Neural progenitor cell (in vitro differentiated cells): ENCODE measurements around the gene WNK1. TPM values are rescaled to one million over a fixed set of nuclear protein-coding genes. Genes with fewer than 3 reads are reported as not detected.

Experiments
- DNase-seq: peaks from one replicate; pipeline ENCODE4 v3.0.0-alpha.2; 2016; ENCODE audit warnings: low spot score
- H2AFZ ChIP-seq: fragments of 200-600 bp; sonication (generic); replicated peaks from 2 replicates; pipeline ENCODE4 v1.6.1; 2016; ENCODE audit warnings: antibody characterized with exemption
- H3F3A ChIP-seq: fragments of 200-600 bp; sonication (generic); 2 replicates; pipeline ENCODE4 v1.6.1; 2016; ENCODE audit warnings: antibody characterized with exemption, low read depth
- H3K27ac ChIP-seq: fragments of 200-600 bp; sonication (generic); 2 replicates; pipeline ENCODE4 v1.5.1; 2016; ENCODE audit warnings: mild to moderate bottlenecking
- H3K27me3 ChIP-seq: fragments of 200-600 bp; sonication (generic); 2 replicates; pipeline ENCODE4 v1.6.1; 2016; ENCODE audit warnings: mild to moderate bottlenecking, moderate library complexity
- H3K36me3 ChIP-seq: fragments of 200-600 bp; sonication (generic); 2 replicates; pipeline ENCODE4 v1.5.1; 2016
- H3K4me1 ChIP-seq: fragments of 200-600 bp; sonication (generic); 2 replicates; pipeline ENCODE4 v1.6.1; 2016; ENCODE audit warnings: mixed run types
- H3K4me2 ChIP-seq: fragments of 200-600 bp; sonication (generic); 2 replicates; pipeline ENCODE4 v1.6.1; 2016
- H3K4me3 ChIP-seq: fragments of 200-600 bp; sonication (generic); 2 replicates; pipeline ENCODE4 v1.5.1; 2016
- H3K79me2 ChIP-seq: fragments of 200-600 bp; sonication (generic); 2 replicates; pipeline ENCODE4 v1.6.1; 2016; ENCODE audit warnings: low read depth
- H3K9ac ChIP-seq: fragments of 200-600 bp; sonication (generic); 2 replicates; pipeline ENCODE4 v1.6.1; 2016
- H3K9me3 ChIP-seq: fragments of 200-600 bp; sonication (generic); 2 replicates; pipeline ENCODE4 v1.5.1; 2016; ENCODE audit warnings: low read depth
- H4K20me1 ChIP-seq: fragments of 200-600 bp; sonication (generic); 2 replicates; pipeline ENCODE4 v1.6.1; 2016; ENCODE audit warnings: low read depth
- H3K27ac Mint-ChIP-seq: 3 replicates; pipeline ENCODE4 v1.8.0; 2021; ENCODE audit warnings: mixed read lengths
- H3K27me3 Mint-ChIP-seq: 2 replicates; pipeline ENCODE4 v1.8.0; 2022; ENCODE audit warnings: low read depth, mild to moderate bottlenecking, inconsistent platforms, moderate library complexity, mixed read lengths; ENCODE audit not compliant: insufficient read depth
- H3K36me3 Mint-ChIP-seq: 3 replicates; pipeline ENCODE4 v1.8.0; 2021; ENCODE audit warnings: mixed read lengths
- H3K4me1 Mint-ChIP-seq: 3 replicates; pipeline ENCODE4 v1.8.0; 2021; ENCODE audit warnings: mixed read lengths
- H3K4me3 Mint-ChIP-seq: 3 replicates; pipeline ENCODE4 v1.8.0; 2021; ENCODE audit warnings: mild to moderate bottlenecking, moderate library complexity, mixed read lengths
- H3K9me3 Mint-ChIP-seq: 3 replicates; pipeline ENCODE4 v1.8.0; 2020; ENCODE audit warnings: mixed read lengths
- EZH2 ChIP-seq: fragments of 200-600 bp; sonication (generic); IDR thresholded peaks from 2 replicates; pipeline ENCODE4 v1.6.1; 2017; ENCODE audit warnings: antibody characterized with exemption, mild to moderate bottlenecking, moderate library complexity
- EZH2phosphoT487 ChIP-seq: fragments of 200-600 bp; sonication (generic); IDR thresholded peaks from 2 replicates; pipeline ENCODE4 v1.6.1; 2017; ENCODE audit warnings: antibody characterized with exemption
- total RNA-seq: library from RNA; depleted of rRNA; stranded (reverse); fragments of >200 nt; gene quantifications from 2 replicates; pipeline ENCODE4 v1.2.3, GENCODE V29; 2015; ENCODE audit warnings: low replicate concordance
- TF ChIP-seq, protein P1 (sequence below): fragments of 200-600 bp; sonication (generic); IDR thresholded peaks from 2 replicates; pipeline ENCODE4 v1.5.1; 2017; ENCODE audit warnings: antibody characterized with exemption, mild to moderate bottlenecking

The WNK1 gene
- total RNA-seq, 1 donor from 2014 or later, result 73.1 TPM

DNA sequence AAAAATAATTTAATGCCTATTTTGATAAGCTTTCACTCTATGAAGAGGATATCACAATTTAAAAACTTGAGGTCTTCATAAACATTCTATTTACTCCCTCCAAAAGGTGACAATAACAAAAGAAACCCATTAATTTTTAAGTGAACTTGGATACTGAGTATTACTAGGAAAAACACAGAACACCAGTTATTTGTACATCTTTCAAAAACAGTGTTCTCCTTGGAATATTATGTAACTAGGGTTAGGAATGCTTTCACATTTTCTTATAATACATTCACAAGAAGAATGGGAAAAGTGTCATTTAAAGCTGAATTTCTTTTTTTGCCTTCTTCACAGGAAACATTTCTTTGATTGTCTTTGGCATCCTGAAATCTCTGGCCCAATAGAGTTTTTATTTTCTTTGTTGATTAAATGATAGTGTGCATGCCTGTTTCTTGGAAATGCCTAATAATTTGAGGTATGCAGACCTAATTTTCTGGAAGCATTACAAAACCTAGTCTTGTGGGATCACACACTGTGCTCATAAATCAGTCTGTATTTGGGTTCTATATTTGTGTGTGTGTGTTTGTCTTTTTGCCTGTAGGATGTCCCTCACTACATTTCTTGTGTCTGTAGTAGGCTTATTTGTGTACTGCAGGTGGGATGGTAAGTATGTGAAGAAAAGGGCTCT is 76.5 kb downstream of the WNK1 start:
- H3K27ac Mint-ChIP-seq, result no peak overlapping the region
- H3K4me1 Mint-ChIP-seq, result no peaks in the 10 kb centered on the region

DNA sequence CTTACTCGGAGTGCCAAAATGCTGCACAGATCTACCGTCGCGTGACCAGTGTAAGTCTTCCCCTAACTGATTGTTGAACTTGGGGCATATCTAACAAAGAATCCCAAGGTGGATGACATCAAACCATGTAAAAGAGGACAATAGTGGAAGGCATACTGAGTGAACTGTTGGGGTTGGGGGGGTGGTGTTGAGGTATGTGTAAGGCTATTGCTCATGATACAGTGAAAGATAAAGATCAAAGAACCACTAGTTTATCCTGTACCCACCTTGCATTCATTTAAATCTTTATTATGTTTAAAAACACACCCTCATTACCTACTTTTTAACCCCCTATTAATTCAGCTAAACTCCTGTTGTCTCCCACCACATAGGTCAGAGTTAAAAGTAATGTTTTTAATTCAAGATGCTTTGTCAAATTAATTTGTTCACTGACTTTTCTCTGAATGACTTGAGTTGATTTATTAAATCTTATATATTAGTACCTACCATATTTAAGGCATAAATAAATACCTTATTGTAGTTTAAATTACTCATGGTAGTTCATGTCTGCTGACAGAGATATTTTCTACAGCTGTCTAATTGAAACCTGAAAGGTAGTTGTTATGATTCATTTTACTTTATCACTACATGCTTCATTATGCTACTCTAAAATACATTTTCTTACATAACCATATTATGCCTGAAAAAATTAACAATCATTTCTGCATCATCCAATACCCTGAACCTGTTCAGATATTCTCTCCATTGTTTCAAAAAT is 77.9 kb downstream of the WNK1 start:
- Histone ChIP-seq H3K36me3 (peaks cover 21% of the 10 kb centered on the region), H3K79me2 (peaks cover 23% of the 10 kb centered on the region), H3K4me3 (no peak overlapping the region), H3K4me2 (no peak overlapping the region), H3K27me3 (no peaks in the 10 kb centered on the region), H3K9ac (no peak overlapping the region), H3K27ac (no peak overlapping the region), H3K4me1 (no peaks in the 10 kb centered on the region), H3F3A (no peaks in the 10 kb centered on the region), H4K20me1 (peaks cover 10% of the 10 kb centered on the region), H2AFZ (no peak overlapping the region), H3K9me3 (no peaks in the 10 kb centered on the region)
- no peak for TF ChIP-seq EZH2phosphoT487
- TF ChIP-seq EZH2, result no peak
- TF ChIP-seq, protein P1, sequence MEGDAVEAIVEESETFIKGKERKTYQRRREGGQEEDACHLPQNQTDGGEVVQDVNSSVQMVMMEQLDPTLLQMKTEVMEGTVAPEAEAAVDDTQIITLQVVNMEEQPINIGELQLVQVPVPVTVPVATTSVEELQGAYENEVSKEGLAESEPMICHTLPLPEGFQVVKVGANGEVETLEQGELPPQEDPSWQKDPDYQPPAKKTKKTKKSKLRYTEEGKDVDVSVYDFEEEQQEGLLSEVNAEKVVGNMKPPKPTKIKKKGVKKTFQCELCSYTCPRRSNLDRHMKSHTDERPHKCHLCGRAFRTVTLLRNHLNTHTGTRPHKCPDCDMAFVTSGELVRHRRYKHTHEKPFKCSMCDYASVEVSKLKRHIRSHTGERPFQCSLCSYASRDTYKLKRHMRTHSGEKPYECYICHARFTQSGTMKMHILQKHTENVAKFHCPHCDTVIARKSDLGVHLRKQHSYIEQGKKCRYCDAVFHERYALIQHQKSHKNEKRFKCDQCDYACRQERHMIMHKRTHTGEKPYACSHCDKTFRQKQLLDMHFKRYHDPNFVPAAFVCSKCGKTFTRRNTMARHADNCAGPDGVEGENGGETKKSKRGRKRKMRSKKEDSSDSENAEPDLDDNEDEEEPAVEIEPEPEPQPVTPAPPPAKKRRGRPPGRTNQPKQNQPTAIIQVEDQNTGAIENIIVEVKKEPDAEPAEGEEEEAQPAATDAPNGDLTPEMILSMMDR, result no peak
- Mint-ChIP-seq H3K9me3 (no peaks in the 10 kb centered on the region), H3K36me3 (peaks cover 34% of the 10 kb centered on the region), H3K4me3 (no peak overlapping the region), H3K27me3 (no peaks in the 10 kb centered on the region), H3K4me1 (no peaks in the 10 kb centered on the region), H3K27ac (no peak overlapping the region)
- DNase-seq, result no peak

More for the DNA sequence above, 76.5 kb downstream of the WNK1 start:
- Mint-ChIP-seq H3K36me3 (peaks cover 30% of the 10 kb centered on the region), H3K9me3 (no peaks in the 10 kb centered on the region), H3K4me3 (no peak overlapping the region), H3K27me3 (no peaks in the 10 kb centered on the region)
- no peak for DNase-seq
- H2AFZ ChIP-seq, result no peak overlapping the region
- H3K79me2 ChIP-seq, result peaks cover 27% of the 10 kb centered on the region
- TF ChIP-seq, protein P1, result no peak
- no peak for TF ChIP-seq EZH2
- TF ChIP-seq EZH2phosphoT487, result no peak
- H3K27me3 ChIP-seq, result no peaks in the 10 kb centered on the region
- H3K4me3 ChIP-seq, result no peak overlapping the region
- H3K9ac ChIP-seq, result no peak overlapping the region
- H3K4me2 ChIP-seq, result no peak overlapping the region
- peaks cover 21% of the 10 kb centered on the region for H3K36me3 ChIP-seq
- H3F3A ChIP-seq, result no peaks in the 10 kb centered on the region
- no peaks in the 10 kb centered on the region for H3K4me1 ChIP-seq
- no peak overlapping the region for H3K27ac ChIP-seq
- H3K9me3 ChIP-seq, result no peaks in the 10 kb centered on the region
- H4K20me1 ChIP-seq, result peaks cover 10% of the 10 kb centered on the region

DNA sequence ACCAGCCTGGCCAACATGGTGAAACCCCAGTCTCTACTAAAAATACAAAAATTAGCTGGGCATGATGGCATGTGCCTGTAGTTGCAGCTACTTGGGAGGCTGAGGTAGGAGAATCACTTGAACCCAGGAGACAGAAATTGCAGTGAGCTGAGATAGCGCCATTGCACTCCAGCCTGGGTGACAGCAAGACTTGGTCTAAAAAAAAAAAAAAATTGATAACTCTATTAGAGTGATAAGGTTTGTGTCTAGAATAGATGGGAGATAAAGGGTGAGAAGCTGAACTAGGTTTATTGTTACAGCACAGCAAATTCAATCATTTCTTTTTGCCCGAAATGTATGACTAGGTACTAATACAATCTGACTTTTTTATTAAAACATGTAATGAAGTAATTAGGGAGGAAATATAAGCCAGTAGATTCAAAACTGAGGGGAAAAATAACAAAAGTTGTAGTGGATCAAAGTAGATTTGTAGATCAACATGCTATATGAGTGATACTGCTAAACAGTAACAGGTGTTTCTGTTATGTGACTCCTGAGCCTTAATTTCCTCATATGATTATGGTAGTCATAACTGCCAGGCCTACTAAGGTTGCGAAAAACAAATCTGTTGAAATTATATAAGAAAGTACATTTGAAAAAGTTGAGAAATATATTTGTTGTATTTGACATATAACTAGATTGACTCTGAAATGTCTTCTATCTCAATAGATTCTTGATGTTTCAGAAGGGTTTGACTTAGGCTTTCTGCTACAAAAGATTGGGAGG is 83.6 kb downstream of the WNK1 start:
- H2AFZ ChIP-seq, result no peak overlapping the region
- Mint-ChIP-seq H3K36me3 (peaks cover 14% of the 10 kb centered on the region), H3K9me3 (no peaks in the 10 kb centered on the region), H3K27ac (no peak overlapping the region), H3K4me1 (no peaks in the 10 kb centered on the region), H3K27me3 (no peaks in the 10 kb centered on the region), H3K4me3 (no peak overlapping the region)
- no peak overlapping the region for H3K4me2 ChIP-seq
- TF ChIP-seq EZH2phosphoT487, result no peak
- no peaks in the 10 kb centered on the region for H3K4me1 ChIP-seq
- no peak for DNase-seq
- no peaks in the 10 kb centered on the region for H3K9me3 ChIP-seq
- no peak overlapping the region for H3K9ac ChIP-seq
- no peaks in the 10 kb centered on the region for H3F3A ChIP-seq
- H4K20me1 ChIP-seq, result no peaks in the 10 kb centered on the region
- H3K27me3 ChIP-seq, result no peaks in the 10 kb centered on the region
- H3K36me3 ChIP-seq, result peaks cover 4% of the 10 kb centered on the region
- peaks cover 34% of the 10 kb centered on the region for H3K79me2 ChIP-seq
- H3K27ac ChIP-seq, result no peak overlapping the region
- H3K4me3 ChIP-seq, result no peak overlapping the region
